C4-2B (cell line): ENCODE measurements around the gene TPPP.

ENCODE experiments used
- H3K27ac ChIP-seq: fragments of 450-650 bp; 2 replicates; pipeline ENCODE4 v1.5.1; 2017
- ZFX ChIP-seq: fragments of 450-650 bp; IDR thresholded peaks from 2 replicates; pipeline ENCODE4 v1.6.1; 2017
- TF ChIP-seq, protein P1 (sequence below): fragments of 450-650 bp; conservative IDR thresholded peaks from 2 replicates; pipeline ENCODE4 v1.5.1; 2017; ENCODE audit warnings: mild to moderate bottlenecking

Gene TPPP

DNA sequence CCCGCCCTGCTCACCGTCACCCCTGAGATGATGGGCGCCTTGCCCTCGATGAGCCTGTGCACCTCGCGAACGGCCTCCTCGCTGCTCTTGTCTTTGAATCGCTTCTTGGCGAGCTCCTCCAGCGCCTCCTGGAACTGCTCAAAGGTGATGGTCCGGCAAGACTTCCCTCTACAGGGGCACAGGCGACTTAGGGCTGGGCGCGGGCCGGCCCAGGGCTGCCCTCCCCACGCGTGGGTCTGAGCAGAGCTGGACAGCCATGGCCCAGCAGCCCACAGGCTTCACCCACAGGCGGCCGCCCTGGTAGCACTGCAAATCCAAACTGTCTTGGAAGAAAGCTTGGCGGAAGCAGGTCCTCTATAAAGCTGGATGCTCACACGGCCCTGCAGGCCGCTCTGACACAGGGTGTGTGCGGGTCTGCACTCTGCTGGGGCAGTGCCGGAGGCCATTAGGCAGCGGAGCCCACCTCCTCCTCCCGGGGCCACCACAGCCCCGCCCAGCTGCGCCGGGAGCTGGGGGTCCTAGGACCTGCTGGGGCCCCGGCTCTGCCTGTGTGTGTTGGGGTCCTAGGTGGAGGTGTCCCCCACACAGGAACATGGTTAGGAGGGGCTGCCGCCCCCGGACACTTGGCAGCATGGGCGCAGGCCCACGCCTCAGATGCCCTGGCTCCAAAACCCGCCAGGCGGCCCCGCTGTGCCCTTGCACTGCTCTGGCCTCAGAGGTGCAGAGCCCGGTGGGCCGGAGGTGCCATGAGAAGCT, 27.0 kb downstream of the TPPP start:
- TF ChIP-seq ZFX, result no peak
- TF ChIP-seq, protein P1, sequence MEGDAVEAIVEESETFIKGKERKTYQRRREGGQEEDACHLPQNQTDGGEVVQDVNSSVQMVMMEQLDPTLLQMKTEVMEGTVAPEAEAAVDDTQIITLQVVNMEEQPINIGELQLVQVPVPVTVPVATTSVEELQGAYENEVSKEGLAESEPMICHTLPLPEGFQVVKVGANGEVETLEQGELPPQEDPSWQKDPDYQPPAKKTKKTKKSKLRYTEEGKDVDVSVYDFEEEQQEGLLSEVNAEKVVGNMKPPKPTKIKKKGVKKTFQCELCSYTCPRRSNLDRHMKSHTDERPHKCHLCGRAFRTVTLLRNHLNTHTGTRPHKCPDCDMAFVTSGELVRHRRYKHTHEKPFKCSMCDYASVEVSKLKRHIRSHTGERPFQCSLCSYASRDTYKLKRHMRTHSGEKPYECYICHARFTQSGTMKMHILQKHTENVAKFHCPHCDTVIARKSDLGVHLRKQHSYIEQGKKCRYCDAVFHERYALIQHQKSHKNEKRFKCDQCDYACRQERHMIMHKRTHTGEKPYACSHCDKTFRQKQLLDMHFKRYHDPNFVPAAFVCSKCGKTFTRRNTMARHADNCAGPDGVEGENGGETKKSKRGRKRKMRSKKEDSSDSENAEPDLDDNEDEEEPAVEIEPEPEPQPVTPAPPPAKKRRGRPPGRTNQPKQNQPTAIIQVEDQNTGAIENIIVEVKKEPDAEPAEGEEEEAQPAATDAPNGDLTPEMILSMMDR, result no peak
- H3K27ac ChIP-seq, result no peak overlapping the region

DNA sequence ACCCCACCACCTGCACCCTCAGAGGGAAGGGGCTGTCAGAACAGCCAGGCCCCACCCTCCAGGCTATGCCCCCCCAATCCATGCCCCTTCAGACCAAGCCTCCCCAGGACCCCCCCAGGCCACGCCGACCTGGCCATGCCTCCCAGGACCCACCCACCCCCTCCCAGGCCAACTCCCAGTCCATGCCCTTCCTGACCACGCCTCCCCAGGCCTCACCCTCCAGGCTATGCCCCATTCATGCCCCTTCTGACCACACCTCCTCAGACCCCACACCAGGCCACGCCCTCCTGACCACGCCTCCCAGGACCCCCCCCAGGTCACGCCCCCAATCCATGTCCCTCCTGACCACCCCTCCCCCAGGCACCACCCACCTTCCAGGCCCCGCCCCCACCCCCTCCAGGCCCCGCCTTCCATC, 27.6 kb downstream of the TPPP start:
- TF ChIP-seq ZFX, result no peak
- TF ChIP-seq, protein P1, result no peak
- H3K27ac ChIP-seq, result peak overlapping the region; percentile 80

DNA sequence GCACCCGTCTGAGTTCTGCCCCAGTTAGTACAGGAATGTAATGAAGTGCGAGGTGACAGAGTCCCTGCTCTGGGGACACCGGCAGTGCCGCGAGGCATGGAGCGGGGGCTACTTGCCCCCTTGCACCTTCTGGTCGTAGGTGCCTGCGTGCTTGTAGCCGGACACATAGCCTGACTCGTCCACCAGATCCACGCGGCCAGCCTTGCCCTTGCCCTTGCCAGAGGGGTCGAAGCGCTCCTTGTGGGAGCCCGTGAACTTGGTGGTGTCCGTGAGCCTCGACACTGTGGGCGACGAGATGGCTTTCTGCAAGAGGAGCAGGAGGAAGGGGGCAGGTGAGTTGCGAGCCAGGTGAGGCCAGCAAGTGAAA, 28.2 kb downstream of the TPPP start:
- no peak for TF ChIP-seq ZFX
- TF ChIP-seq, protein P1, result no peak
- peak overlapping the region; percentile 80 for H3K27ac ChIP-seq

DNA sequence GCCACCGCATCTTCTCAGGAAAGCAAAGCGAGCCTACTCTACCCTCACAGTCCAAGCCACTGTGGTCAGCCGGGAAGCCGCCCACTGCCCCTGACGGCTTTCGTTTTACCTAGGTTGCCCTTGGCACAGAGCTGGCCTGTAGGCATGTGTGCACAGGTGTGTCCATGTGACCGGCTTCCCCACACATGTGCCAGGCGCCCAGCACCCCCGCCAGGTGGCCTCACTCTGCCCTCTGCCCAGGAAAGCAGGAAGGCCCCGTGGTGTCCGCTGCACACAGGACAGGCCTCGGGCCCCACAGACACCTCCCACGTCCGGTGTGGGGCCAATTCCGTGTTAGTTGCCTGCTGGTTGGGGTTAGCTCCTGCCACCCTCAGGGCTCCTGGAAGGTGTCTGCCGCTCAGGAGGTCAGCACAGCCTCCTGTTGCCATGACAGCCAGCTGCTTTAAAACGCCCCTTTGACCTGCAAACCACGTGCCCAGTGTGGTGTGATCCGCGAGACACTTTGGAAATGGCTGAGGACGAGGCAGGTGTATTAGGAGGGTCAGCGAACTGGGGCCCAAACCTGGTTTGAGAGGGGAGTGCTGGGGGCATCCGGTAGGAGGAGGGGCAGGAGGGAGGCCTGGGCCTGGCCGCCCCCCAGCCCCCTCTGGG, 28.7 kb downstream of the TPPP start:
- TF ChIP-seq, protein P1, result peak; percentile 30
- peak; percentile 36; the same call in 1 of the 2 replicates for TF ChIP-seq ZFX
- peak overlapping the region; percentile 80 for H3K27ac ChIP-seq

DNA sequence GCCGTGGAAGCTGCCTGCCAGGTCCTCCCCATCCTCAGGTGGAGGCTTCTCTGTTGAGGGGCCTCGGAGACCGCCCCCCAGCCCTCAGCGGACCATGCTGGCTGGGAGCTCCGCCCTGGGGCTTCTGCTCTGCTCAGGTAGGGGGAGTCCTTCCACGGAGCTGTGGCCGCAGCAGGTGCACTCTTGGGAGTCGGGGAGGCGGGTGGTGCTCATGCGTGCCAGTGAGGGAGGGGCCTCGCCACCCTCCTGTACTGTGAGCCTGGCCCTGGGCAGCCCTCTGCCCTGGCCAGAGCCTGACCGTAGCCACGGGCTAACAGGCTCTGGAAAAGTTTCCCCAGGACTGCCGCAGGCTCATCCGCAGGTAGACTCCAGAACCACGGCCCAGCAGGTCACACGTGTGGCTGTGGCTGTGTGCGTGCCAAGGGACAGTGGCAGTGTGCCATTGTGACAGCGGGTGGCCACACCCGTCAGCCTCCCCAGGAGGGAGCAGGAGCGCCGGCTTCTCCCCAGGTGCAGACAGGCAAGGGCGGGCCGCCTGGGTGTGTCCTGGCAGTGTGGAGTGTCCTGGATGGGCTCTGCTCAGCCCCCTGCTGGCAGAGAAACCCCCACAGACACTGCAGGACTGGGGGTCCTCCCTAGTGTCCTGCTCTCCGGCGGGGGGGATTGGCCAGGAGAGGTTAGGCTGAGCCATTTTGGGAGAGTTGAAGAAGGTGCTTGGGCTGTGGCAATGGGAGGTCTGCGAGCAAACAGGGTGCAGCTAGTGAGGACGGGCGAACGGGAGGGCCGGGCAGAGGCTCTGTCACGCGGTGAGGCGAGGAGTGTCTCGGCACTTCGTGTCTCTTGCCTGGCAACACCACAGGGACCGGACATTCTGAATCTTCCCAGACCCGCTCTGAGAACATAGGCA, 29.5 kb downstream of the TPPP start:
- TF ChIP-seq, protein P1, result peak; percentile 34
- no peak for TF ChIP-seq ZFX
- peak overlapping the region; percentile 80 for H3K27ac ChIP-seq

DNA sequence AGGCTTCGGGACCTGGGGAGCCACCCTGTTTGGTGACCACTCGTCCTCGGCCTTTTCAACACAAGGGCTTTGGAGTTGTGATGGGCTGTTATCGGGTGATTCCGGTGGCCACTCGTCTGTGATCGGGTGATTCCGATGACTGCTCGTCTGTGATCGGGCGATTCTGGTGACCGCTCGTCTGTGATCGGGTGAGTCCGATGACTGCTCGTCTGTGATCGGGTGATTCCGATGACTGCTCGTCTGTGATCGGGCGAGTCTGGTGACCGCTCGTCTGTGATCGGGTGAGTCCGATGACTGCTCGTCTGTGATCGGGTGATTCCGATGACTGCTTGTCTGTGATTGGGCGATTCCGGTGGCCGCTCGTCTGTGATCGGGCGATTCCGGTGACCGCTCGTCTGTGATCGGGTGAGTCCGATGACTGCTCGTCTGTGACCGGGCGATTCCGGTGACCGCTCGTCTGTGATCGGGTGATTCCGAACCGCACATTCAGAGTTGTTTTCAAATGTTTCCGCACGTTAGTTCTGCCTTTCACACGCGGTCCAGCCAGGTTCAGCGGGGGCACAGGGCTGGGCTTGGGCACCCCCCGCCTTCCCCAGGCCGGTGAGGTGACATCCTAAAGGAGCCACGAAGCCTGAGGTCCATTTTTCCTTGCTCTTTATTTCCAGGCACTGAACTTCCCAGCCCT, 30.3 kb downstream of the TPPP start:
- TF ChIP-seq ZFX, result no peak
- TF ChIP-seq, protein P1, result no peak
- H3K27ac ChIP-seq, result peak overlapping the region; percentile 80
